Prostate gland (tissue), 2 donors: Measurements from ENCODE around the gene TPPP3. TPM values are rescaled to one million over a fixed set of nuclear protein-coding genes. Genes with fewer than 3 reads are reported as not detected.

Experiments used
- DNase-seq: peaks from one replicate; pipeline ENCODE4 v3.0.0-alpha.2; 2019; ENCODE audit warnings: low spot score
- H3K27ac ChIP-seq, 2 donors: fragments of 200-600 bp; sonication (generic); 2 replicates each; pipeline ENCODE4 v1.5.1; 2017 to 2019
- H3K27me3 ChIP-seq: fragments of 200-600 bp; sonication (generic); replicated peaks from 2 replicates; pipeline ENCODE4 v1.5.1; 2019; ENCODE audit not compliant: insufficient read depth
- H3K36me3 ChIP-seq, 2 donors: fragments of 200-600 bp; sonication (generic); 1 replicate in 1 of 2; 2 replicates in 1 of 2; pipeline versions ENCODE4 v1.5.1 to v1.8.1; 2017 to 2019
- H3K4me1 ChIP-seq: fragments of 200-600 bp; sonication (generic); replicated peaks from 2 replicates; pipeline ENCODE4 v1.5.1; 2019
- H3K4me3 ChIP-seq, 2 donors: fragments of 200-600 bp; sonication (generic); 2 replicates each; pipeline ENCODE4 v1.5.1; 2017 to 2019
- H3K9me3 ChIP-seq: fragments of 200-600 bp; sonication (generic); 2 replicates; pipeline ENCODE4 v1.5.1; 2017
- CTCF ChIP-seq, 4 experiments: fragments of 200-600 bp in 2 of 4; fragments of 450-650 bp in 2 of 4; sonication (generic) in 2 of 4; IDR thresholded peaks; 1 replicate in 3 of 4; 2 replicates in 1 of 4; pipeline ENCODE4 v1.5.1; 2016 to 2019; ENCODE audit warnings: antibody characterized with exemption in 4 of 4, mild to moderate bottlenecking in 2 of 4, moderate library complexity in 2 of 4
- POLR2A ChIP-seq: fragments of 450-650 bp; IDR thresholded peaks from one replicate; pipeline ENCODE4 v1.6.1; 2016; ENCODE audit warnings: antibody characterized with exemption, mild to moderate bottlenecking
- POLR2AphosphoS5 ChIP-seq: sonication (generic); formaldehyde crosslinking; IDR thresholded peaks from one replicate; pipeline ENCODE4 v1.6.1; 2017; ENCODE audit warnings: antibody characterized with exemption
- WGBS: methylation state at CpG from one replicate; pipeline ENCODE4 v1.1.5; 2018; 5-methylcytosine and 5-hydroxymethylcytosine counted together
- intact Hi-C: fragments of 100-400 bp; cut with DNase I; formaldehyde crosslinking; loops from one replicate; pipeline ENCODE4 v1.14.2; 2022
- total RNA-seq, 2 donors: library from RNA; depleted of rRNA; stranded (reverse); fragments of >200 nt; gene quantifications; one replicate each; pipeline ENCODE4 v1.1.0, GENCODE V29; 2016

Gene TPPP3
- 1 to 10 TPM; 3.4 to 10.0 TPM for total RNA-seq

GRCh38 chr16:67393111-67393787 lies at the start of gene TPPP3:
Gene TPPP3 (minus strand): TSS chr16:67393498. CDS start chr16:67391111, 2,387 bp downstream.
- 8% methylated on average over 28 of the region's 56 CpGs for WGBS
- TF ChIP-seq POLR2AphosphoS5 (peak; percentile 26), CTCF (IDR thresholded peaks at IDR 0.05) (peak in 3 of 4 experiments; percentile 29 to 68 (median 58)), POLR2A (peak; percentile 17)
- Histone ChIP-seq H3K27me3 (no peaks in the 10 kb centered on the region), H3K27ac (peak within 1 kb of the TSS; percentile 12 to 49), H3K36me3 (no peaks in the 10 kb centered on the region), H3K4me1 (peaks cover 14% of the 10 kb centered on the region), H3K9me3 (no peaks in the 10 kb centered on the region), H3K4me3 (peak within 1 kb of the TSS; percentile 15 to 20)
- no peak for DNase-seq
- intact Hi-C loops: loop anchor here (10.0 kb wide), 1 partner anchor 108 kb away; no protein-coding TSS in a partner anchor

- TF ChIP-seq CTCF (IDR thresholded peaks at IDR 0.05): no peak
- H3K4me3 ChIP-seq: no peak overlapping the region
- peaks cover 6 to 10% of the 10 kb centered on the region in 2 donors for H3K36me3 ChIP-seq
- no peaks in the 10 kb centered on the region for H3K27me3 ChIP-seq
- H3K4me1 ChIP-seq: peaks cover 35% of the 10 kb centered on the region
- H3K27ac ChIP-seq: peak overlapping the region; percentile 76 to 81
- intact Hi-C loops: no loop called here
- 66% methylated on average over 13 of the region's 13 CpGs for WGBS
- no peaks in the 10 kb centered on the region for H3K9me3 ChIP-seq
- DNase-seq: no peak
These were observed 49.4 kb upstream of the TPPP3 start for GRCh38 chr16:67442581-67443255.

- Histone ChIP-seq H3K4me1 (peaks cover 35% of the 10 kb centered on the region), H3K27ac (peak overlapping the region; percentile 76 to 81), H3K27me3 (no peaks in the 10 kb centered on the region), H3K9me3 (no peaks in the 10 kb centered on the region), H3K36me3 (peaks cover 6 to 10% of the 10 kb centered on the region in 2 donors), H3K4me3 (no peak overlapping the region)
- WGBS: 49% methylated on average over 5 of the region's 5 CpGs
- TF ChIP-seq POLR2AphosphoS5 (no peak), POLR2A (no peak), CTCF (IDR thresholded peaks at IDR 0.05) (no peak)
- intact Hi-C loops: no loop called here
- DNase-seq: no peak
These were observed 48.6 kb upstream of the TPPP3 start for GRCh38 chr16:67441907-67442306.

GRCh38 chr16:67441271-67441753 lies 48.0 kb upstream of the TPPP3 start:
- 40% methylated on average over 17 of the region's 17 CpGs for WGBS
- TF ChIP-seq POLR2AphosphoS5 (peak; percentile 87), POLR2A (peak; percentile 25), CTCF (IDR thresholded peaks at IDR 0.05) (peak in 1 of 4 experiments; percentile 7)
- Histone ChIP-seq H3K4me1 (peaks cover 29% of the 10 kb centered on the region), H3K9me3 (no peaks in the 10 kb centered on the region), H3K4me3 (no peak overlapping the region), H3K27me3 (no peaks in the 10 kb centered on the region), H3K27ac (peak overlapping the region; percentile 76 to 81), H3K36me3 (peaks cover 6 to 10% of the 10 kb centered on the region in 2 donors)
- DNase-seq: peak; percentile 92
- intact Hi-C loops: no loop called here
